ENCODE measurements around the gene RBM26.
A peak's percentile ranks its signal among the peaks of the same experiment; 100 is the strongest.
"Not testable (repeated sequence)": the region's sequence is repeated elsewhere in the genome, so short reads cannot be mapped to it uniquely, and the experiment has no call there.

The RBM26 gene

DNA sequence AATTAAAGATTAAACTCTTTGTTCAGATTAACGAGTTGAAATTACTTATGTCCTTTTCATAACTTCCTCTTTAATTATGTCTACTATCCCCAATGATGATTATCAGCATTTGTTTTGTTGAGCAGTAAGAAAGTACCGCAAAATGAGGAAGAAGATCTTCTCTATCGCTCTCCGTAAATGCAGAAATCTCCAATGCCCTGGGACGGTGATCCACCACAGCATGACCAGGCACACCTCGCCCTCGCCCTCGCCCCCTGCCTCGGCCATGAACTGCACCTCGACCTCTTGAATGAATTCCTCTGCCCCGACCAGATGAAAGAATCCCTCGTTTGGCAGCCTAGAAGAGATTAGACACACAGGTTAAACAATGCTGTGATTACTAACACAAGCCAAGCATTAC lies 69.1 kb downstream of the RBM26 start:
- no peak for DNase-seq (ENCODE audit: low spot score)

DNA sequence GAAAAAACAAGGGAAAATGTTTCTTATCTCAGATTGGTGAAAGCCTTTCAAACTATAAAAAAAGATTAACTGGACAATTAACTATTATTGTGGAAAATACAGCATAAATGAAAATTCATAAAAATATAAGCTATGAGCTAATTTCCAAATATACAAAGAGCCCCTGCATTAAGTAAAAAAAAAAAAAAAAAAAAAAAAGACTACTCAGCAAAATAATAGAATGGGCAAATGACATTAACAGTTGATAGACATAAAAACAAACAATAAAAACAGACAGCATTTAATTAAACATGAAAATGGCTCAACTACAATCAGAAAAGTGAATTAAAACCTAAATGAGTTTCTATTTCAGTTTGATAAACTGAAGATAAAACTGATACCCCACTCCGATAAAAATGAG lies 77.5 kb downstream of the RBM26 start:
- DNase-seq (ENCODE audit: low spot score), result no peak

DNA sequence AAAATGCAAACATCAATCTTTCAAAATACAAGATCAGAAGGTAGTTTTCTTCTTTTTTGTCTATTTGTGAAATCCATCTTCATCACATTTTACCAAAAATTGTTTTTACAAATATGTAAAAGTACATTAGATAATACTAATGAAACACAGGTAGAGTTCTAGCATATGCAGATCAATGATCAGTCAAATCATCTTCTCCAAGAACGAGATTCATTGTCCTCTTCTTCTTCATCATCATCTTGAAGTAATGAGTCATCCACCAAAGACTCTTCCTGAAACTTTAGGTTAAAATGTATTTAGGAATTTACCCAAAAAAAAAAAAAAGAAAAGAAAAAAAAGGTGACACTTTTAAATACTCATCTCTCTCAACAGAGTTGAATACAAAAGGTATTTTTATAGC lies 85.6 kb downstream of the RBM26 start:
- no peak for DNase-seq (ENCODE audit: low spot score)

DNA sequence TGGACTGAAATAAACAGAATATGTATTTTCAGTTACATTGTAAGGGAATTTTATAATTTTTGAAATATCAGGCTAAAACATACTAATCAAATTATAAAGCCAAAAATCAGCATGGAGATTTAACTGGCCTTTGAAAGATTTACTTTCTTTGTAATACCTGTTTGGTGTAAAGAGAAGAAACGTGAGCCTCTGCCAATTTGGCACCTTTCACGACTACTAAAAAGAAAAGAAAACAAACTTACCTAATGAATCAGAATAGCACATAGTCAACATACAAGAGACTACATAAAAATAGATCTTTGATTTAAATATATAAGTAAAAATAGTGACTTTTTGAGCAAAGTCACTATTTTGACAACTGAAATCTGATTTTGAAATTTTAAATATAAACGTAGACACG lies 87.4 kb downstream of the RBM26 start:
- no peak for DNase-seq (ENCODE audit: low spot score)

DNA sequence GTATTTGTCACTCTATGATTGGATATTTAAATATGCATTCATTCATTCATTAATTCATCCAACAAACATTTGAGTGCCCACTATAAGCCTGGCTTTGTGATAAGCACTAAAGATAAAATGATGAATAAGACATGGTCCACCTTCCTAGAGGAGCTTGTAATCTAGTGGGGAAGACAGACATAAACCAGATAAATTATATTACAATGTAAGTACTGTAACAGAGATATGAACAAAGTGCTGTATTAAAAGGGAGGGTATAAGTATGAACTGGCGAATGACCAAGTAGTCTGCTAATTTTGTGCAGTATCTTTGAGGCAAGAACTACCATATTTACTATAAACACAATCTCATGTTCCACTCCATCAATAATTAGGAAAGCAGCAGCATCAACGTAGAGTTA lies 88.2 kb downstream of the RBM26 start:
- DNase-seq (ENCODE audit: low spot score), result no peak

DNA sequence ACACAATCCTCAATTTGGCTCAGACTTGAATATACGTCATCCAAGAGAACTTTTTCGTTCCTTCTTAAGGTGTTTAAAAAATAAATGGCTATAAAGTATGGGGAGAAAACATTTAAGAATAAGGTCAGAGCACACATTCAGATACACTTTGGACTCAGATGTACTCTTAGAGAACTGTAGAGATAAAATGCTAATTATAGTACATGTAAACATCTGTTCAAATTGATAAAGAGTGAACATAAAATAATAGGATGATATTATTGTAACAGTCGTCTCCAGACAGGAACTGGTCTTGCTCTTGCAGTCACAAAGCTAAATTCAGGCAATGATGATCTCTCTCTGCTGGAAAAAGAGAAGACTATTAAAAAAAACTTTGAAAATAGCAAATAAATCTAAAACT lies 91.4 kb downstream of the RBM26 start:
- no peak for DNase-seq (ENCODE audit: low spot score)

DNA sequence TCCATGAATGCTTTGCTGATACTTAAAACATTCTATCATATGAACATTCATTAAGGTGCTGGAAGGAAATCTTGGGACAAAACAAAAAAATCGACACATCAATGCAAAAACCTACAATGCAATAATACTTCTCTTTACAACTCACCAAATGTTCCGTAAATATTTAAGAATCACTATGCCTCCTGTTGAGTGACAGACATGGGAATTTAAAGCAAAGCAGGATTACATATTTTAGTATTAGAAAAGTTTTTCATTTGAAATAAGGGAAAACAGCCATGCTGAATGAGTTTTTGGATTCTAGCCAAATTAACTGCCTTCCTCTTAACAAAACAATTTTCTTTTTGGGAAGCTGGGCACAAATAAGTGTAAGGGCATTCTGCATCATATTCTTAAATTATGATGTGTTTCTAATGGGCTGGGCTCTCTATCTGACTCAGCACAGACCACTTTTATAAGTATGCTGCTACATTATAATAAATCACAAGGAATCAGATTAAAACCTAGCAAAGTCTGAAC lies 93.7 kb downstream of the RBM26 start:
- peak; percentile 4 for DNase-seq (ENCODE audit: low spot score)

DNA sequence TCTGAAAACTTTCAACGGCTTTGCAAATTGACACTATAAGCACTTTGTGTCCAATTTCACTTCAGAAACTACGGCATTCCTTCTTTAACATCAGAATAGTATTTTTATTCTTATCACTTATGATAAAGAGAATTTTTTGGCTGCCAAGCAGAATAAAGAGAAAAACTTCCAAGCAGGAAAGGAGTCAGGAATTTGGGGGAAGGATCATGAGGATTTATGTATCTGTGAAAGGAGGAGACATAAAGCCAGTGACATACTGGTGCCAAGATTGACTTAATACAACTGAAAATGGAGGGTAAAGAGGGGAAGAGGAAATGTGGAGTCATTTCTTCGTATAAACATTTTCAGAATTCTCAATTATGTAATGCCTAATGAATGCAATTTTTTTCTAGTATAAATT lies 94.7 kb downstream of the RBM26 start:
- no peak for DNase-seq (ENCODE audit: low spot score)

DNA sequence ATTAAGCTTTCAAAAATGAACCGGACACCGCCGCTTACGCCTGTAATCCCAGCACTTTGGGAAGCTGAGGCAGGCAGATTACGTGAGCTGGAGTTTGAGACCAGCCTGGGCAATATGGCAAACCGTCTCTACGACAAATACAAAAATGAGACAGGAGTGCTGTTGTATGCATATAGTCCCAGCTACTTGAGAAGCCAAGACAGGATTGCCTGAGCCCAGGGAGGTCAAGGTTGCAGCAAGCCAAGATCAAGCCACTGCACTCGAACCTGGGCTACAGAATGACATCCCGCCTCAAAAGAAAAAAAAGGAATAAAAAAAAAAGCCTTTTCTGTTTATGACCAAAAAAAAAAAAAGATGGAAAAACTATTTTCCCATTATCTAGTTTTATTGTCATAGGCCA lies 96.4 kb downstream of the RBM26 start:
- DNase-seq (ENCODE audit: low spot score), result no peak

DNA sequence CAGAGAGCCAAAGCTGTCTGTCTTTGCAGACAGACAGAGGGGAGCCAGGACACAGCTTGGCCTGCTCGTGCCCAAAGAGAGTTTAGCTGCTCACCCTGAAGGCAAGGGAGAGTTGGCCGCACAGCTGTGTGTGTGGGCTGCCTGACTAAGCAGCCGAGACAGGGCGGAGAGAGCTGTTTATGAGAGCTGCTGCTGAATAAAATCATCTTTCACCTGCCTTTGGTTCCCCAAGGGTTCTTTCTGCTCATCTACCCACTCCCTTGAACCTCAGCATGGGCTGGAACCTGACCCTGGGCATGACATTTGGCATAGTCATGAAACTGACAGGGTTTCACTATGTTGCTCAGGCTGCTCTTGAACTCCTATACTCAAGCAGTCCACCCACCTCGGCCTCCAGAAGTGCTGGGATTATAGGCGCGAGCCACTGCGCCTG lies 98.2 kb downstream of the RBM26 start:
- DNase-seq (ENCODE audit: low spot score), result peak; percentile 49

DNA sequence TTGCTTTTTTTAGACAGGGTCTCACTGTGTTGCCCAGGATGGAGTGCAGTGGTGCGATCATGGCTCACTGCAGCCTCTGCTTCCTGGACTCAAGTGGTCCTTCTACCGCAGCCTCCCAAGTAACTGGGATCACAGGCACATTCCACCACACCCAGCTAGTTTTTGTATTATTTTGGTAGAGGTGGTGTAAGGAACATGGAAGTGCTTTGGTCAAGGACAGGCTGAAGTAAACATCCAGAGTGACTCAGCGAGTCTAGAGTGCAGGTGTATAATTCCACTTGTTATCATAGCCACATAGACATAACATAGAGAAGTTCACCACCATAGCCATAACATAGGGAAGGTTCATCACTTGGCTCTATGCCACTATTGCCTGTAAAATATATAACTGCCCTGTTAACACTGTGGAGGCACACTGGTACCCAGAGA lies 98.6 kb downstream of the RBM26 start:
- no peak for DNase-seq (ENCODE audit: low spot score)

DNA sequence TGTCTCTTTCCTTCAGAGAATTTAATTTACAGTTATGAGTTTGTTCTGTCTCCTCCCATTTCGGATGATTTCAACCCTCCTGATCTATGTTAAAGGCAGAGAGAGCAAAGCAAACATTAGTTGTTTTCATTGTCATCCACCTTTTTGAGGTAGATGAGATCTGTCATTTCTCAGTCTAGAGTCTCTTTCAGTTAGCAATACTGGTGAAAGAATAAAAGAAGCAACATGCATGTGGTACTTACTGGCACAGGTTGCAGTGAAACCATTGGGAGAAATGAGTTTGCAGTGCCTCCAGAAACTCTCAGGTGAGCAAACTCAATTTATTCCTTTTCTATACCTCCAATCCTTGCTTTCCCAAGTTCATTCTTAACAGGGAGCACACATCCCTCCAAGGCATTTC lies 99.4 kb downstream of the RBM26 start:
- no peak for DNase-seq (ENCODE audit: low spot score)

DNA sequence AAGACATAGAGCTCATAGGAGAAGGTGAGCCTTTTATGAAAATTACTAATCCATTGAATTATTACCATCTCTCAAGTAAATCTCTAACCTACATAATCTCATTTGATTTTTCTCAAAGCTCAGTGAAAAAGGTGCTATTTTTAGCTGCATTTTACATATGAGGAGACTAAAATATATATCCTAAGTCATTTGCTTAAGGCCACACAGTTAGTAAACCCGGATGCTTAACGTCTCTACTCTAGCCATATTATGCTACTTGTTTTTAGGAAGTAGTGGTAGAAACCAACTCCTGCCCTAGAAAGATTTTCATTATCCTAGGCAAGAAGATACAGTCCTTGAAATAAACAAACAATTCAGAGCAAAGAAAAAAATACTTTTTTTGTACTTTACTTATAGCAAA lies 108.9 kb downstream of the RBM26 start:
- DNase-seq (ENCODE audit: low spot score), result no peak

DNA sequence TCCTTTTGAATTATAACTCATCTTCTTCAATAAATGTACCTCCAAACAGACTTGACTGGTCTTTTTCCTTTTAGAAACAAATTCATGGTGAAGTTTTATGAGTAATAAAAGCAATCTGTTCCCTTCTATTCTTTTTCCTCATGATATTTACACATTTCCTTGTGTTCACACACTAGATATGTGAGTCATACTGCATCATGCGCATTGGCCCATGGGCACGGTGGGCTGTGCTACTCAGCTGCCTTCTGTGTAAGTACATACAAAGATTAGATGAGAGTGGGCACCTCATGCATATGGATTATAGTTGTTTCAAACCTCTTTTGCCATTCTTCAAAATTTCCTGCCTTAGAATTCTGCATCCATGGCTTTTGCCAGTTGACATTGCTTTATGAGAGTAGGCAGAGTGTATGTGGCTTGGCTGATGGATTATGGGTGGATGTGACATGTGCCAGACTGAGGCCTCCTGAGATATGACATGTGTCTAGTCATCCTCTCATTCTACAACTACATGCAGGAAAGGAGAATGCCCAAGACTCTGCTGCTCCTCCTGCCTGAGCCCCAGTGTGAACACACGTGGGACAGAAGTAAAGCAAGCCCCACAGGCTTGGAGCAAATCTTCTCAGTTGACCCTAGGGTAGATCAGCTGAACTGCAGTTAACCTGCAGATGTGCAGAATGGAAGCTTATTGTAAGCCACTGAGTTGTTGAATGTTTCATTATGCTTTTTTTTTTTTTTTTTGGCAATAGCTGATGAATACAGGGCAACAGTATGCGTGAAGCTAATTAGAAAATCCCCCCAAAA lies 109.9 kb downstream of the RBM26 start:
- DNase-seq (ENCODE audit: low spot score), result peak; percentile 25

DNA sequence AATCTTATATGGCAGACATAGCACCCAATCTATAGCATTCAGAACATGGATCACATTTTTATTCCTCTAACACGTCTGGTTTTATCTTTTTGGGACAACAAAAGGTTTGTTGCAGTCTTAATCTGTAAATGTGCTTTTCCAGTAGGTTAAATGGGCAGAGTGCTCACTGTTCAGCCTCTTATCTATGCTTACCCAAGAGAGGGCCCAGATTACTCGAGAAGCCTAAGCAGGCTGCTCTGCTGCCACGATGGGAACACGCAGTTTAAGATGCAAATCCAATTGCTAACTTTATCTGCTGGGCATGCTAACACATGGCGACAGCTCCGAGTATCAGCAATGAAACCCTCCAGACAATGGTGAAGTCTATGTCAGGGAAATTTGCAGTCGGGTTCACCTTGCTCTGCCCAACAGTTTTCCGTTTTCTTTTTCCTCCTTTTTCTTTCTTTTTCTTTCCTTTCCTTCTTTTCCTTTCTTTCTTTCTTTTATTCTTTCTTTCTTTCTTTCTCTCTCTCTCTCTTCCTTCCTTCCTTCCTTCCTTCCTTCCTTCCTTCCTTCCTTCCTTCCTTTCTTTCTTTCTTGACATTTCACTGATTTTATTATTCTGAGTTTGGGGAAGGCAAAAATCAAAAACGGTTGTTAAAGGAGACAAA lies 115.3 kb downstream of the RBM26 start:
- no peak for DNase-seq (ENCODE audit: low spot score)

DNA sequence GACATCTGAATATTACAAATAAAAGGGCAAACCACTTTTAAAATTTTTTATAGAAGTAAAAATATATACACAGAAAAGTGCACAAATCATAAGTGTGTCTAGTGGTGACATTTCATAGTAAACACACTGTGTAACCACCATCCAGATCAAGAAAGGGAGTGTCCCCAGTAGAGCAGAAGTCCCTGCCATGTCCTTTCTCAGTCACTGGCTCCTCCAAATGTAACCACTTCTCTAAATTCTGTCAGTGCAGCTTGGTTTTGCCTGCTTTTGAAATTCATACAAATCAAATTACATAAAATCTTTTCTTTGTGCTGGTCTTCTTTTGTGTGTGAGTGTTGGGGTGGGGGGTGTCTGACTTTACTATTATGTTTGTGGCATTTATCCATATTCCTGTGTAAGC lies 116.5 kb downstream of the RBM26 start:
- DNase-seq (ENCODE audit: low spot score), result no peak

DNA sequence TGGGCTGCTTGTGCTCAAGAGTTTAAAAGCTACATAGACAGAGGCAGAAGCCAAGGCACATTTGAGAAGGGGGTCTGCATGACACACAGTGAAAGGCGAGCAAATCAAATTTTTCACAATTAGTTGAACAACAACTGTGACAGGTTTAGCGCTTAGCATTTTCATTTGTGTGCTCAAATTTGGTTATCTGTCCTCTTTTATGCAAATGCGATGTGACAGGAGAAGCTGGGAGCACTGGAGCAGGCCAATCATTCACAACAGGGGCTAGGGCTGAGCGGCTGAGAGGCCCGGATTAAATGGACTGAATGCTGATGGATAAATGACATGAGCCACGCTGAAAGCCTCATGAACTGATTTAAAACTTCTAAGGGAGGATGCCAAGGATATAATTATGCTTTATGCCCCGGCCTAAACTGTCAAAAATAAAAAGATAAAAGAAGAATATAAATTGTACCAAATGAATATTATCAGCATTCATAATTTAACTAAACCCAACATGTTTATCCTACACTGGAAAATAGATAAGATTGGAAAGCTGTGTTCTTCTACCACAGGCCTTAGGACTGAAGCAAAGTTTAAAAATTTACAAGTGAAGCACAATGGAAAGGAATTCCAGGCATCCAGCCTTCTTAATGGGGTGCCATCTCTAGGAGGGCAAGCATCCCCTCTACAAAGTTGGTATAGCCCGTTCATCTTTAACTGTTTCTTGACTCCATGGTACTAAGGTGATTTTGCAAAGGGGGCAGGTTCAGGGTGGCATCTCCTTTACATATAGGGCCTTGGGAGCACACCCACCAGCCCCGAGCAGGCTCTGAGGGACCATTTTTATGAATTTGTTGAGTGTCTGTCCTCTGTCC lies 117.9 kb downstream of the RBM26 start:
- DNase-seq (ENCODE audit: low spot score), result no peak

DNA sequence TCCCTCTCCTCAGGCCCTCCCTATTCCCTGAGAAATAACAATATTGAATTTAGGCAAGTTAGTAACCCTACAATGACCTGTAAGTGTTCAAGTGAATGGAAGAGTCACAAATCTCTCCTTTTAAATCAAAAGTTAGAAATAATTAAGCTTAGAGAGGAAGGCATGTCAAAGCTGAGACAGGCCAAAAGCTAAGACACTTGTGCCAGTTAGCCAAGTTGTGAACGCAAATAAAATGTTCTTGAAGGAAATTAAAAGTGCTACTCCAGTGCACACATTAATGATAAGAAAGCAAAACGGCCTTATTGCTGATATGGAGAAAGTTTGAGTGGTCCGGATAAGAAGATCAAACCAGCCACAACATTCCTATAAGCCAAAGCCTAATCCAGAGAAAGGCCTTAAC lies 120.9 kb downstream of the RBM26 start:
- DNase-seq (ENCODE audit: low spot score), result no peak

DNA sequence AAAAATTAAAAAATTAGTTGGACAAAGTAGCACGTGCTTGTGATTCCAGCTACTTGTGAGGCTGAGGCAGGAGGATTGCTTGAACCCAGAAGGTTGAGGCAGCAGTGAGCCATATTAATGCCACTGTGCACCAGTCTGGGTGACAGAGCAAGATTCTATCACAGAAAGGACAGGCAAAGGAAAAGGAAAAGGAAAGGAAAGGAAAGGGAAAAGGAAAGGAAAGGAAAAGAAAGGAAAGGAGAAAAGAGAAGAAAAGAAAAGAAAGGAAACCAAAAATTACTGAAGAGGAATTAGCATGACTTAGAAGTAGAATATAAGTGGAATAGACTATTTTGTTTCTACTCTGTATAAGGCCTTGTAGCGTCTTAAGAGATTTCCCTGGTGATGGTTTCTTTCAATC lies 122.3 kb downstream of the RBM26 start:
- DNase-seq (ENCODE audit: low spot score), result no peak

DNA sequence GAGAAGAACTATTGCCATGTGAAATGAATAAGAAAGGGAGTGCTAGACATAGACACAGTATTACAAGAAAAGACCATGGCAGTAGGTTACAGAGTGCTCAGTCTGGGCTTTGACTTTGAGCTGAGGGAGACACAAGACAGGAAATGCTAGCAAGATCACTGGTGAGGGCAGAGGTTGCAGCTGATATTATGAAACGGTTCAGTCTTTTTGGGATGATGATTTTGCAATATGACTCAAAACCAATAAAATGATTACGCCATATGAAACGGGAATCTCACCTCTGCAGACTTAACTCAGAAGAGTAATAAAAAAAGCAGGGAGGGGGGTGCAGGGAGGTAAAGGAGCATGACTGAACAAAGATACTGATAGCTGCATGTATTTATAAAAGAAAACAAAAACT lies 123.1 kb downstream of the RBM26 start:
- peak; percentile 8 for DNase-seq (ENCODE audit: low spot score)

DNA sequence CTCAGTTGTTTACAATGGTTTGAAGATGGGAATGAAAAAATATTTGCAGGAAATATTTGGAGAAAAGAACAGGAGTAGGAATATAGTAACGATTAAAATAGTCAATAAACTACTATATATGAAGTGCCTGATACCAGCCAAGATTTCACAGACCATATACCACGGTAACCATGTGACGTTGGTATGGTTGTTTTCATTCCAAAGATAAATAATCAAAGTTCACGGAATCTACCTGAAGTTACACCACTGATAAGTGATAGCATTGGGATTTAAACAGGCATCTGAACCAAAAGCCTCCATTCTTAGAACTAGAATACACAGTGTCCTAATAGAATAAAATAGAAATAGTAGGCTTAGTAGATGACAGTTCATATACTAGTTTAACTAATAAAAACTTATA lies 123.5 kb downstream of the RBM26 start:
- DNase-seq (ENCODE audit: low spot score), result no peak

DNA sequence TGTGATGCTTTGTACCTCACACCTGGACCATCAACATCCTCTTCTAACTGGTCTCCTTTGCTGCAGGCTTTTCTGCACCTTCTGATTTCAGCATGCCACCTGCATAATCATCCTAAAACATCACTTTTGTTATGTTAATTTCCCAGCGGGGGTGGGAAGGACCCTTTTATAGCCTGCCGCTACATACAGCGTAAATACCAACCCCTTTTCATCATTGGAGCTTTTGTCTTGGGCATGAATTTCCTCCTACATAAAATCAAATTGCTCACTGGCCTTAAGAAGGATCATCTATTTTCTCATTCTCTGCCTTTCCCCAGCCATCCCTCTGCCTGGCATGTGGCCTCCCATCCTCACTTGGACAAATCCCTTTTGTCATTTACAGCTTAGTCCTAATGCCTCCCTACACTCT lies 124.7 kb downstream of the RBM26 start:
- no peak for DNase-seq (ENCODE audit: low spot score)

DNA sequence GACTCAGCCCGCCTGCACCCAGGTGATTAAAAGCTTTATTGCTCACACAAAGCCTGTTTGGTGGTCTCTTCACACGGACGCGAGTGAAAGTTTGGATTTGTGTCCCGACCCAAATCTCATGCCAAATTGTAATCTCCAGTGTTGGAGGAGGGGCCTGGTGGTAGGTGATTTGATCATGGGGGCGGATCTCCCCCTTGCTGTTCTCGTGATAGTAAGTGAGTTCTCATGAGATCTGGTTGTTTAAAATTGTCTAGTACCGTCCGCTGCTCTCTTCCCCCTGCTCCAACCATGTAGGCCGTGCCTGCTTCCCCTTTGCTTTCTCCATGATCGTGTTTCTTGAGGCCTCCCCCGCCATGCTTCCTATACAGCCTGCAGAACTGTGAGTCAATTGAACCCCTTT lies 126.3 kb downstream of the RBM26 start:
- not testable (repeated sequence) for DNase-seq (ENCODE audit: low spot score)
